HTR-8/SVneo (cell line): ENCODE results near the gene MEP1B.
"Not testable (repeated sequence)": the region's sequence is repeated elsewhere in the genome, so short reads cannot be mapped to it uniquely, and the experiment has no call there.

Experiments
- DNase-seq: peaks from one replicate; pipeline ENCODE4 v3.0.0; 2011; ENCODE audit warnings: low spot score, mixed read lengths; ENCODE audit not compliant: insufficient read length
- FAIRE-seq: peaks from 2 replicates; lab custom pipeline; 2011; peaks lifted over from hg19 to GRCh38; lab: Jason Lieb, UNC

The MEP1B gene

DNA sequence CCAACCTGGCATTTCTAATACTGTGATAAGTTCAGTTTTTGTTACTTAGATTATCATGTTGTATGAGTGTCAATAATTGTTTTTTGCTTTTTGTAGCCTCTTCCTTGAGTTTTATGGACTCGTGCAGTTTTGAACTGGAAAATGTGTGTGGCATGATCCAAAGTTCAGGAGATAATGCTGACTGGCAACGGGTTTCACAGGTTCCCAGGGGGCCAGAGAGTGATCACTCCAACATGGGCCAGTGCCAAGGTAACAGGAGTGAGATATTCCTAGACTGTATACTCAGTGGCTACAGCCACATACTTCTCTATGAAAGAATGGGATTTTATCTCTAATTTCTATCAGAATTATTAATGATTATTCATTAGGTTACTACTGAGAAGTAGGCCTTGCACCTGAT, 18.2 kb downstream of the MEP1B start:
- no peak for FAIRE-seq
- no peak for DNase-seq

DNA sequence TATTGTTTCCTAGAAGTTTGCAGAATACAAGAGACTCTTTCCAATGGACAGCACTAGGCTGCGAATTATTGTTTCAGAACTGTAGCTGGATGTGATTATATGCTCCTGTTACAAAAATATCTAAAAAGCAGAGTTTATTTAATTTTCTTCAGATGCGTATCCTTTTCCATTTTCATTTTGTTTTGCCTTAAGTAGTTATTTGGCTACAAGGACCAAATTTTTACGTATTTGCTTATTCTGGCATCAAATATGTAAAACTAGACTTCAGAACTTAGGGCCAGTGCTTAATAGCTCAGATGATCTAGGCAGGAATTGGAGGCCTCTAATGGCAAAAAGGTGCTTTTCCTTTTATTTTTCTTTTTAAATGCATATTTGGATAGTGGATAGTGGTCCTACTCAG, 18.7 kb downstream of the MEP1B start:
- no peak for FAIRE-seq
- no peak for DNase-seq

DNA sequence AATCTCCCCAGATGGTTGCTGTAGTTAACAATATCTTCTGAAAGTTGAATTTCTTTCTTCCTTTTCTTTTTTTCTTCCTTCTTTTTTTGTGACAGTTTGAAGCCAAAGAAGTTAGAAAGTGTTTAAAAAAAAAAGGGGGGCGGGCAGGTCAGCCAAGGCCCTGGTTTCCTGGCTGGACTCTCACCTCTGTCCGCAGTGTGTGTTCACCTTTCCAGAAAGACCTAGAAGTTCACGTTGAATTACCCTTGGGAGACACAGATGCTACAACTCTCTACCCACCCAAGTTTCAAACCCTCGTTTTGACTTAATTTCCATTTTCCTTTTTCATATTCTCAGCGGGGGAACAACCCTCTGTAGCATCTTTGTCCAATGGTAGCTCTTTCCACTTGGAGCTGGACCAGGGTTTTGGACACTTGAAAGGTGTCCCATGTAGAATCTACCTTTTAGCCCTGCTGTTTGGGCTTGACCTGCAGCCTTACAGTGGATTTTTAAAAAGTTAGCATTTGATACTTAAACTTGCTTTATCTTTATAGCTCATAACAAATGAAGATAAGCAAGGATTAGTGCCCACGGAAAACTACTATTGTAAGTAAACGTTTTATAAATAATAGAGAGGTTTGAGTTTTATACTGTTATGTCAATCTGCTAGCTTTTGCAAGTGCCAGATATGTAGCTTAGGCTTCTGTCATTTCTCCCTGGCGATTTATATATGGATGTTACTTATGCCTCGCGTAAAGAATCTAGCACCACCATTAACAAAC, 20.0 kb downstream of the MEP1B start:
- FAIRE-seq (no peak), DNase-seq (no peak)

DNA sequence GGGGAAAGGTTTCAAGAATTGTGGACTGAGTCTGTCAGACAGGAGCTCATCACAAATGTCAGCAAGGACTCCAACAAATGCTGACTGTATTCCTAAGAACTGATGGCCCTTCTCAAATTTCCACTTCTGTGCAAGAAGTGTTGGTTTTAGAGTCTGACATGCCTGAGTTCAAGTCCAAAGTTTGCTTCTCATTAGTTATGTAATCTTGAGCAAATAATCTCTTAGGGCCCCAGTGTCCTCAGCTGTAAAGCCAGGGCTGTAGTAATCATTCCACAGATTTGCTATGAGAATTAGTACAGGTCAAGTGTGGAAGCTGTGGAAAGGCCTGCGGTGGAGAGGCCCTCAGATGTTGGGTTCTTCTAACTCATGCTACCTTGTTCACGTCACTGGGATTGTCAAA, 23.9 kb downstream of the MEP1B start:
- no peak for DNase-seq

DNA sequence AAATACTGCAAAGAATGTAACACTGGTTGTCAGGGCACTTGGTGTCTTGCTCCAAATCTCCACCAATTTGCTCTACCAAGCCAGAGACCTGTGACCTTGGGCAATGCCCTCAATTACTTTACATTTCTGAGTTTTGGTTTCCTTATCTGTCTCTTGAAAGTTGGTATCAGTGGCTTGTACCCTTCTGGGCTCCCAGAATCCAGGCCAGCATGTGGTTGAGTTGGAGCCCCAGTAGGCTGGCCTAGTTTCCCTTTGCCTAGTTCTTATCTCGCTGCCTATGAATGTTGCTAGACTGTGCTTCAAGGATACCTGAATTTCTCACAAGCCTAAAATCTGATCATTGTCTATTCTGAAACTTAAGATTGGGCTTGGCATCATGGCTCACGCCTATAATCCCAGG, 26.6 kb downstream of the MEP1B start:
- FAIRE-seq, result no peak

More for the DNA sequence above, 23.9 kb downstream of the MEP1B start:
- no peak for FAIRE-seq

DNA sequence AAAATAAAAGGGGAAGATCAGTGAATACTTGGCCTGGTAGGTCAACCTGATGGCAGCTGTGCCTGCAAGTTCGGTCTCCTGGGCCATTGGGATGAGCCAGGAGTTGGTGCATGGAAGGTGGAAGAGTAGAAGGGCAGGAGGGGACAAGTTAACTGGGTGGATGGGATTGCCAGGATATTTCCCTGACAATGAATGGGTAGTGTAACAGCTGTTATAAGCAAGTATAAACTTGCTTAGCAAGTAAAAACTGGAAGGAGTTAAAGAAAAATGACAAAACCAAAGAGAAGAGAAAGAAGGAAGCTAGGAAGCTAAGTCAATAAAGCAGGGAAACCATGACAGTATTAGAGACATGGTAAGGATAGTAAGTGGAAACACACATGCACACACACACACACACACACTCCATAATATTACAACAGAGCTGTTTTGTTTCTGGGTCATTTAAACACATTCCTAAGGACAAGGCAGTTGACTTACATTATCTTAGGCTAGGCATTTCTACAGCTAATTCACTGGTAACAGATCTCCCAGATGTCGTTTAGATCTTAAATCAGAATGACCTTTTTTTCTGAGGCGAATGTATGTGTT, 29.7 kb downstream of the MEP1B start:
- no peak for FAIRE-seq
- DNase-seq, result no peak

More for the DNA sequence above, 26.6 kb downstream of the MEP1B start:
- DNase-seq, result no peak

DNA sequence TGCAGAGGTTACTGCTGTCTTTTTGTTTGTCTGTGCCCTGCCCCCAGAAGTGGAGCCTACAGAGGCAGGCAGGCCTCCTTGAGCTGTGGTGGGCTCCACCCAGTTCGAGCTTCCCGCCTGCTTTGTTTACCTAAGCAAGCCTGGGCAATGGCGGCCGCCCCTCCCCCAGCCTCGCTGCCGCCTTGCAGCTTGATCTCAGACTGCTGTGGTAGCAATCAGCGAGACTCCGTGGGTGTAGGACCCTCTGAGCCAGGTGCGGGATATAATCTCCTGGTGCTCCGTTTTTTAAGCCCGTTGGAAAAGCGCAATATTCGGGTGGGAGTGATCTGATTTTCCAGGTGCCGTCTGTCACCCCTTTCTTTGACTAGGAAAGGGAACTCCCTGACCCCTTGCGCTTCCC, 43.5 kb downstream of the MEP1B start:
- not testable (repeated sequence) for DNase-seq, FAIRE-seq

DNA sequence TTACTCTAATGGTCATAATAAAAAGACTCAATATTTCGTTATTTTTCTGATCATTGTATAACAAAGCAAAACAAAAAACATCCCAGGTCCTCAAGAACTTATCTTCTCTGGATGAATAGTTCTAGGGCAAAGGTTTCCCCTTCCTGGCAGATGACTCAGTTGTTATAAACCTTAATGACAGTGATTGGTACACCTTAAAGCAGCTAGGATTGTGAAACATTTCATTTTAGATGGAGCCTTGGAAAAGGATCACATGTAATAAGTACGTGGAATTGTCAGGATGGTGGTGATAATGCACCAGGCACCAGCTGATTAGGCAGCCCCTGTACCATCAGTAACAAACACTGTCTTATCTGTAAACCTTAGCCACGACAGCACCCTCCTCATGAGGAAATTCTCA, 47.2 kb downstream of the MEP1B start:
- FAIRE-seq, result no peak
- DNase-seq, result no peak

DNA sequence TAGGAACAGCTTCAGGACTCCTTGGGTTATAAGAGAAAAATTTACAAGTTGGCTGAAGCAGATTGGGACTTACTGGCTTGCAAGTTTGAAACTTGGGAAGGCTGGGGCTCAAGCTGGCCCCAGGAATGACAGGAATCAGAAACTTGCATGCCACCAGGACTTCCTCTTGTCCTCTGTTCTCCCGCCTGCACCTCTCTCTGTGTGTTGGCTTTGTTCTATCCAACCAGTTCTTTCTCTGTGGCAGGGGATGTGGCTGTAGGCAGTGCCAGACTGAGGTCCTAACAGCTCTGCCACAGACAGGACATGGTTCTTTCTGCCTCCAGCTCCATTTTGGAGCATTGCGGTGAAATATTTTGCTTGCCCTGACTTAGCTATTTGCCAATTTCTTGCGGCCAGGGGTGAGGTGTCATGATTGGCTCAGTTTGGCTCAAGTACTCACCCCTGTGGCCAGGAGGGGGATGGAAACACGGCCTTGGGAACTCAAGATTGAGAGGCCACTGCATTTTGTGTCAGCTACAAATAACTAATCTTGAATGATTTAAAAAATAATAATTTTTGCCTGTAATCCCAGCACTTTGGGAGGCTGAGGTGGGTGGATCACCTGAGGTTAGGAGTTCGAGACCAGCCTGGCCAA, 48.9 kb downstream of the MEP1B start:
- DNase-seq, result no peak

DNA sequence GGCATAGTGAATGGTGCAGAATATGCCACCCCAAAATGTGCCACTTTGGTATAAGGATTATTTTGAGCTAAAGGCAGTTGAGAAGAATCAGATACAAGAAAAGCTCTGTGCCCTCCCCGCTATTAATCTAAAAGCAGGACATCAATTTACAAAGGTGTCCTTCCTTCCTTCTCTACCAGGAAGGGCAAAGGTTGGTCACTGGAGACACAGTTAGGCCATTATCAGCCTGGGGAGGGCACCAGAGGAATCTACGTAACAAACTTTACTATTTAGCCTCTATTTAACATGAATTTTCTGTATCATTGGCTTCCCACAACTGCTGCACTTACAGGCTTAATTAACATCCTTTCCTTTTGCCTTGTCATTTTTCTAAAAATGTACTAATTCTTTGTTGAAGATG, 52.6 kb downstream of the MEP1B start:
- FAIRE-seq, result no peak
- DNase-seq, result no peak

More for the DNA sequence above, 48.9 kb downstream of the MEP1B start:
- FAIRE-seq, result no peak

DNA sequence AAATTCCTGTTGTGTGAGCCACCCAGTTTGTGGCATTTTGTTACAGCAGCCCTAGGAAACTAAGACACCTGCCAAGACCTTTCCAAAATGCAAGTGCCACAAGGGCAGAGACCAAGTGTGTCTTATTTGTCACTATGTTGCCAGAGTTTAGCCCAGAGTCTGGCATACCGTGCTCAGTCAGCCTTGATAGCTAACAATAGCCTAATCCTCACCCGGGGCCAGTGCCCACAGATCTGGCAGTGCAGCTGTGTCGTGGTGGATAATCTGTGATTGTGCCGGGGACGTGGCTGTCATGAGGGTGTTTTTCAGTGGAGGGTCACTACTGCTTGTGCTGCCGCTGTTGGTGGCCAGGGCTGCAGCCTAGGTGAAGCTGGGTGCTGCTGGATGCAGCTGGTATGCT, 53.5 kb downstream of the MEP1B start:
- DNase-seq (no peak), FAIRE-seq (no peak)

DNA sequence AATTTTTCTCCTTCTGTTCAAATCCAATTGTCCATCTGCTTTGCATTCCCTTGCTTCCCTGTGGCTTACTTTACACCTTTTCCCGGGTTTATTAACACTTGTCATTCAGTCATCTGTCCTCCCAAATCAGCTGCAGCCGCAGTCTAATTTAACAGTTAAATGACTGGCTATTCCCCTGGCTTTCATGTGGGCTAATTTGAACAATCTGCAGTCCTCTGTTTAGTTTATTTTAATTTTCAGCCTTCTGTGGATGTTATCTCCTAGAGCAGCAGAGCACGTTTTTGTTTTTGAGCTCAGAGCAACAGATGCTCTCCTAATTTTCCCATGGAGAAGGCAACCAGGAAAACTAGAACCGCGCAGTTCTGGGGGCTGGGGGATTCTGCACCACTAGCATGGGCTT, 55.0 kb downstream of the MEP1B start:
- FAIRE-seq (no peak), DNase-seq (no peak)

DNA sequence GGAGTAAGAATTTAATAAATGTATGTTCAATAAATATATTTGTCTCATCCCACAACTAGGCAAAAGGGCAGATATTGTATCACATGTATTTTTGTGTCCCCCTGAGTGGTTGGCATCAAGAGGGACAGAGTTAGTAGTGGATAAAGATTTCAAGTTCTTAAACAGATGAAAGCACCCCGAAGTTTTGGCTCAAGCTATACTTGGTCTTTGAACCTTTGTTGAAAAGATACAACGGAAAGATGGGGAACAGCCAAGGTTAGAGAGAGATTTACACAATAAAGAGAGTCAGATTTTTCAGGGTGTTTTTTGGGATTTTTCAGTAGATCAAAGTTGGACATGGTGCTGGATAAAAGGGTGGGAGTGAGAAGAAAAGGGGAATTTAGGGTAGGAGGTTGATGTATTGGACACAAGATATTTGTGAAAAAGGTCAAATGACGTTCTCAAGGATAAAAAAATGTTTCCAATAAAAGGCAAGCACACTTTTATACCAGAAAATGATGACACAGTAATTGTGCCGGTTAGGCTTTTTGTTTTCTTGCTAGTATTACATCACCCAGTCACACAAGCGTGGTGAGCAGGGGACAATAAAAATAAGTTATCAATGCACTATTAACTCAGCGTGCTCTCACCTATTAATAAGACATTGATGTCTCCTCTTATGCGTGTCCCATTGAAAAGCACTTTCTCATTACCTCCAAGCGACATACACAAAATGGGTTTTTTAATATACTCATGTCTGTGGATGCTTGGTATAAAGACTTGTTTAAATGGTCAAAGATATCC, 59.5 kb downstream of the MEP1B start:
- FAIRE-seq, result no peak
- no peak for DNase-seq

DNA sequence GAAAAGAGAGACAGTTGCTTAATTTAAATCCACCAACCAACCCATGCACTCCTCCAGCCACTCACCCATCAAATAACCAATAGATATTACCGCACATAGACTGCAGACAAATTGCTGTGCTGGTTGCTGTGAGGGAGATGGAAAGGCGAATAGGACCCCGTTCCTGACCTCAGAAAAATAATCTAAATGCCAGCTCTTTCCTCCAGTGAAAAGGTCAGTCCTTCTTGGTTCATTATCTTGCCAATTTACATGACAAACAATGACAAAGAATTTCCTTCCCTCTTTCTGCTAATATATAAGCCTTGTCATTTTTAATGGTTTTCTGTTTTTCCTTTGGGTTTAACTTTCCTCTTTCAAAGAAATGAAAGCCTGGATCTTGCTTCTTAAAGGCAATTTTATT, 61.6 kb downstream of the MEP1B start:
- no peak for DNase-seq
- no peak for FAIRE-seq

DNA sequence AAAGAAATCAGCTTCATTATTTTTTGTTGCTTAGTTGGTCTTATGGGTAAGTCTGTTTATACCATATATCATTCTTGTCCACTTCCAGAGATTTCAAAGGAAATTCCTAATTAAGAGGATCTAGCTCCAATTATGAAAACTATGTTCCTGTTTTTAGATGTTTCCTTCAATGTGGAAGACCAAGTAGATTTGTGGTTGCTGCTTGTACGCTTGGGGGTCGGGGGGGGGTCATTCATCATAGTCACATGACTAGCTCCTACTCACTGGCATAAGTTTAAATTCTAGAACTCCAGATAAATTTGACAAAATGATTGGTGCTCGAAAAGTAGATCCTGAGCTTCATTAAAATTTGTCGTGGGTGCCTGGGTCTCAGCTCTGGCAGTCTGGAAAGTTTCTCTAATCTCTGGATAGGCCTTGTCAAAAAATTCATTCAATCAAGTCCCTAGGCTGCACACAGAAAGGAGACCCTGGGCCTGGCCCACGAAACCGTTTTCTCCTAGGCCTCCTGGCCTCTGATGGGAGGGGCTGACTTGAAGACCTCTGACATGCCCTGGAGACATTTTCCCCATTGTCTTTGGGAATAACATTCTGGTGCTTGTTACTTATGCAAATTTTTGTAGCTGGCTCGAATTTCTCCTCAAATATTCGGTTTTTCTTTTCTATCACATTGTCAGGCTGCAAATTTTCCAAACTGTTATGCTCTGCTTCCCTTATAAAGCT, 62.5 kb downstream of the MEP1B start:
- no peak for DNase-seq
- FAIRE-seq, result no peak

DNA sequence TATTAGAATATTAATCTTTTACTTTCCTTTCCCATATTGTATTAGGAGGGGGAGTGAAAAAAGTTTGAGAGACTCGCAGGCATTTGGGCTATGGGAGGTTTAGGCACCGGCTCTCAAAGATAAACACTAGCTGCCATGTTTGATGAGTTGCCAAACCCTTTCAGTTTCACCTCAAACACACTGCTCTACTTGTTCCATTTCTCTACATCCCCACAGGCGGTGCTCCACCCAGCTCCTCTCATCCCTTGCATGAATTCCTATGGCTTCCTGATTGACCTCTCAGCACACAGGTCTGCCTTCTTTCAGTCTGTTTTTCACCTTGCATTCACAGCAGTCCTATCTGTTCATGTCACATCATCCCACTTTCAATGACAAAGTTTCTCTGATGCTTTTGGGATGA, 65.7 kb downstream of the MEP1B start:
- no peak for FAIRE-seq
- no peak for DNase-seq

DNA sequence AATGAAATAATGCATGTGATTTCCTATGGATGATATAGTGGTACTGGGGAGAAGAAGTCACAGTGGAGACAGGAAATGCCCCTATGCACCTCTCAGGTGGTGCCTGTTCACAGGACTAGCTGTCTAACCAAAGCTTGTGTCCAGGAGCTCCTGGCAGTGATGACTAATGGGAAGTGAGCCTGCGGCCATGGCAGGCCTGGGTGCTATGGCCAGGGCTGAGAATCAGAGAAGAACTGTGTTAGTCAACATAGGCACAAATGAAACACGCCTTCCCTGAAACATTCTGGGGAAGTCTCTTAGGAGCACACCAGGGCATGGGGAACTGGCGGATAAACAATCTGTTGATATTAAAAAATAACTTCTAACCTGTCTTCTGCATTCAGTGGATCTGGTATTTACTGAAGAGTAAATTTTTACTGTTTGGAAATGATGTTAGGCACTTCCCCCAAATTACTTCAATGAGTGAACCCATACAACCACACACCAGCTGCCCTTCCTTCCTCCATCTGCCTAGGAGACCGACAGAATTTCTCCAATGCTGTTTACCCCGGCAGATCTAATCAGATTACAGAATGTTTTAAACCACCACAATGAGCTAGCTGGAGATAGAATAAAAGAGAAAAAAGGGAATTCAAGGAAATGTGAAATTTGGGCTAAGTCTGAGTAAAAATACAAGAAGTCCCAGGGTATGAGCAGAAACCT, 67.4 kb downstream of the MEP1B start:
- FAIRE-seq (no peak), DNase-seq (no peak)

DNA sequence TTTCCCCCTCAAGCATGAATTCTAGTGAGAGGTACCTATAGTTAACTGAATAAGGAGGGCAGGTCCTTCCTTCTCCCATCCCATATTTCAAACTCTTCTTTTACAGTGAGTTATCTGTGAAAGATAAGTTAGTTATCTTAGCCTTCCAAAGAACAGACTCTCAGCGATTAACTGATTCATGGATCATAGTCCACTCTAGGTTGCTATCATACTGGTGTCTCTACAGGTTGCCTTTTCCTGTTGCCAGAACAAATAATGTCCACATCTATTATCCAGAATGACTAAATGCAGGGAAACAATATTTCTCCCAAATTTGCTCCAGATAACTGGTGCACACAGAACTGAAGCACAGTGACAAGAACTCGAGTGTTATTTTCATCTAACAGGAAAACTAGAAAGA, 68.3 kb downstream of the MEP1B start:
- DNase-seq, result no peak
- no peak for FAIRE-seq

DNA sequence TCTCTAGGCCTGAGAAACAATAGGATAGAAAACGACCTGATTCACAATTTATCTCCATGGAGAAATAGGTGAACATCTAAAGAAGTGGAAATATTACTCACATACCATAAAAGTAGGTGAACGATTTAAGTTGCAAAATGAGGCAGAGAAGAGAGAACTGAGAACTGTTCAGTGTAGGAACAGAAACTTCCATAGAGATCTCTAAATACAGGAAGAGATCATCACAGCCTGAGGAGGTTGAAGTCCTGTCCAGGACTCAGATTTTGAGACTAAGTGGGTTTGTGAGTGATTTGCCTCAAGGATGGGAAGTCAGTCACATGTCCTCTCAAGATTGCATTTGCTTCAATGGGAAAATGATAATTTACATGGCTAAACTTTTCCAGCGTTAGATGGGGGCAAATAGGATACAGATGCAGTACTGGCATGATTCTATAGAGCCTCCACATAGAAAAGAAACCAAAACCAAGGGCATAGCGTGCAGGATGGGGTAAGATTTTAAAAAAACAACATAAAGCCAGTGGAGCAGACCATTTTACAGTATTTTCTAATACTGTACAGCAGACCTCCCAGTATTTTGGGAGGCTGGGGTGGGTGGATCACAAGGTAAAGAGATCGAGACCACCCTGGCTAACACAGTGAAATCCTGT, 68.8 kb downstream of the MEP1B start:
- DNase-seq (no peak), FAIRE-seq (no peak)
